Stimulated activated CD8-positive, alpha-beta memory T cell treated with anti-CD3 and anti-CD28 coated beads, Interleukin-7, amount 100 ng/mL, for 1 hour (primary cell): ENCODE data around the gene SESN2.

Experiments used
- DNase-seq, 2 donors: peaks; one replicate each; pipeline ENCODE4 v3.0.0-alpha.2; 2020; ENCODE audit warnings: low read depth in 2 of 2

The SESN2 gene, protein sequence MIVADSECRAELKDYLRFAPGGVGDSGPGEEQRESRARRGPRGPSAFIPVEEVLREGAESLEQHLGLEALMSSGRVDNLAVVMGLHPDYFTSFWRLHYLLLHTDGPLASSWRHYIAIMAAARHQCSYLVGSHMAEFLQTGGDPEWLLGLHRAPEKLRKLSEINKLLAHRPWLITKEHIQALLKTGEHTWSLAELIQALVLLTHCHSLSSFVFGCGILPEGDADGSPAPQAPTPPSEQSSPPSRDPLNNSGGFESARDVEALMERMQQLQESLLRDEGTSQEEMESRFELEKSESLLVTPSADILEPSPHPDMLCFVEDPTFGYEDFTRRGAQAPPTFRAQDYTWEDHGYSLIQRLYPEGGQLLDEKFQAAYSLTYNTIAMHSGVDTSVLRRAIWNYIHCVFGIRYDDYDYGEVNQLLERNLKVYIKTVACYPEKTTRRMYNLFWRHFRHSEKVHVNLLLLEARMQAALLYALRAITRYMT

DNA sequence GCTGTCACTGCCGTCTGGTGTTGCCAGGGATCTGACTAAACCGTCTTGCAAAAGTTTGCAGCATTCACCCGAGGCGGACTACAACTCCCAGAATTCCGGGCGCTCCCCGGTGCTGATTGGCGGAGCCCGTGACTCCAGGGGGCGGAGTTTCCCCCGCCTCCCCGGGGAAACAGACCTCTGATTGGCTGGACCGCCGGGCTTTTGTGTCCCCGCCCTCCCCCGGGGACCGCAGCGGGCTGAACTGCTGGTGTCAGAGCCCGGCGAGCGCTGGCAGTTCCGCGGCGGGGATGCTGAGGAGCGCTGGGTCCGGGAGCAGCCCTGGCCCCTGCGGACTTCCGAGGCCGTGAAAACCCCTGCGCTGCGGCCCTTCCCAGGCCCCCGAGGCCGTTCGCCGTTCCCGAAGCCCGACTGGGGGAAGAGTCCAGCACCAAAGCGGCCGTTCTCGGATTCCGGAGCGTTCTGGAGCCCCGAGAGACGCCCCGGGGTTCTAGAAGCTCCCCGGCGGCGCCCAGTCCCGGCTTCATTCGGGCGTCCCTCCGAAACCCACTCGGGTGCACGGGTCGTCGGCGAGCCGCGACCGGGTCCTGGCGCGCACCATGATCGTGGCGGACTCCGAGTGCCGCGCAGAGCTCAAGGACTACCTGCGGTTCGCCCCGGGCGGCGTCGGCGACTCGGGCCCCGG is at the start of gene SESN2:
SESN2 (plus strand) TSS at position 267 of the 682 bp plus-strand sequence; CDS start at position 597, 330 bp downstream.
- DNase-seq, result peak; percentile 97 to 98

DNA sequence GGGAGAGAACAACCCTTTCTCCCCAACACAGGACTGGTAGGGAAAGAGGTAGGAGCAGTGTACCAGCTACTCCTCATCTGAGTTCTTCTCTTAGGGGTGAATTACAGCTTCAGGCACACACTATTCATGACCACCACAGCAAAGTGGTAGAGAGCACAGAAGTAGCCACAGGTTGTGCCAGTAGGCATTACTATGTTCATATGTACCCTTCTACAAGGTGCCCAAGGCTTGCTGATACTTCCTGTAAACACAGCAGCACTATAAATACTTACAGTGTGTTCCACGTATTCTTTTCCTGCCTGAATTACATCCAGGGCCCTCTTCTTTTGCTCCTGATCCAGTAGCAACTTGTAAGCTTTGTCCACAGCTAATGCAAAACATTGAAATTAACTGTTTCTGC is 49.6 kb upstream of the SESN2 start:
- no peak for DNase-seq

DNA sequence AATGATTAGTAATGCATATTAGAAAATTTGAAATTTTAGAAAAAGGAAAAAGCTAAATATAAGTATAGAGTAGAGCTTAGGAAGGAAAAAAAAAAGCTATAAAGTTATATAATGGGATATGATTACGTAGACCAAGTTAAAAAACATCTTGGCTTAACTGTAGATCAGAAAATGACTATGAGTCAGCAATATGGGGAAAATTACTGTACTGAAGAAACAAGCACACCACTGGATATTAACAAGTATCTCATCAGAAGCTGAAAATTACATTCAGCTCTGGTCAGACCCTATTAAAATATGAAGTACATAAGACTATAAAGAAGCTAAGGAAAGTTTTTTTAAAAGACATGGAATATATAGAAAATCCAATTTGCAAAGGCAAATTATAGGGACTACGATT is 46.0 kb upstream of the SESN2 start:
- DNase-seq, result no peak

DNA sequence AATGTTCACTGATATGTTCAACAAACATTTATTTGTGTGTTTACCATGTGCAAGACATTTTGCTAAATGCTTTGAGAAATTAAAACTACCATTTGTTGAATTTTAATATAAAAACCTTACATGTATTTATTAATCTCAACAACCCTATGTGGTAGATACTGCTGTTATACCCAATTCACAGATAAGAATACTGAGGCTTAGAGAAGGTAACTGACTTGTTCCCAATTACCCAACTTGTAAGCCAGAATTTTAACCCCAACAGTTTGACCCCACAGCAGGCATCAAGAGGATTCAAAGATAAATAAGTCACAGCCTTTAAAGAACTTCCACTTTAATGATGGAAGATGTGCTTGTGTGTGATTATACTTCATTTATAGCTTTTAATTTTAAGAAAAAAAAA is 30.2 kb upstream of the SESN2 start:
- no peak for DNase-seq

DNA sequence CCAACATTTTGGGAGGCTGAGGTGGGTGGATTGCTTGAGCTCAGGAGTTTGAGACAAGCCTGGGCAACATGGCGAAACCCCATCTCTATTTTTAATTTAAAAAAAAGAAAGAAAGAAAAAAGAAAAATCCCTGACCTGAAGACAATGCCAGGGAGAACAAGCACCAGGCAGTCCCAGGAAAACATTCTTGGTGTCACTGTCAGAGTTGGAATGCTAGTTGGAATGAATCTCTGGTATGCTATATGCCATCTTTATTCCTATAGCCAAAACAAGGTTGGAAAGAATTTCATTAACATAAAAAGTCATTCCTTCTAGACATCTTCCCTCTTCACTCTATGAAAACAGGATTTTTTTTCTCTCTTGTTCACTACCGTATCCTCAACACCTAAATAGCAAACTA is 29.3 kb upstream of the SESN2 start:
- no peak for DNase-seq

DNA sequence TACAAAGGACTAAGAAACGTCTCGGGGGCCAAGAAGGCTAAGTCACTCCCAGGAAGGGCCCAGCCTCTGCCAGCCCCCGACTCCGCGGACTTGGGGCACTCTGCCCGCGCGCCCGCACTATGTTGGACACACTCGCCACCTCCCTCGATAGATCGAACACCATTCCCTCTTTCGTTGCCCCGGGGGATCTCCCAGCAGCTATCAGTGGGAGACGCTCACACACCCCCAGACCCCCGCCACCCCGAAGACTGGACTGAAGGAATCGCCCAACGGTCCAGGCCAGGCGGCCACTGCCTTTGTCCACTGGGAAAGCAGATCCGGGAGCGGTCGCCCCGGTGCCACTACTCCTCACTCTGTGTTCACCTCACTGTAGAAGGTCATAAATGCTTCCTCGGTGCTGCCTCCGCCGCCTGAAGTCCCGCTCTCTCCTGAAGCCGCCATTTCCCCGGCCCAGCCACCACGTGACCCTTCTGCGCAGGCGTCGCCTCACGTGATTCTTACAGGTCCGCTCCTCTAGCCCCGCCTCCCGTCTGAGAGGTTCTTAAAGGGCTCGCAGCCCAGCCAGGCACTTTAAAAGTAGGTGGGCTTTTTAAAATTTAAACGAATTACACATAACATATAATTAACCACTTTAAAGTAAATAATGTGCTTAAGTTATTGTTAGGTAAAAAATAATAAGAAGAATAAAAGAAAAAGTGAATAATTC is 26.6 kb upstream of the SESN2 start, which contains the start of gene DNAJC8:
DNAJC8 (minus strand) TSS at position 472 of the 706 bp plus-strand sequence; CDS start at position 441, 31 bp downstream.
- peak; percentile 86 to 93 for DNase-seq

DNA sequence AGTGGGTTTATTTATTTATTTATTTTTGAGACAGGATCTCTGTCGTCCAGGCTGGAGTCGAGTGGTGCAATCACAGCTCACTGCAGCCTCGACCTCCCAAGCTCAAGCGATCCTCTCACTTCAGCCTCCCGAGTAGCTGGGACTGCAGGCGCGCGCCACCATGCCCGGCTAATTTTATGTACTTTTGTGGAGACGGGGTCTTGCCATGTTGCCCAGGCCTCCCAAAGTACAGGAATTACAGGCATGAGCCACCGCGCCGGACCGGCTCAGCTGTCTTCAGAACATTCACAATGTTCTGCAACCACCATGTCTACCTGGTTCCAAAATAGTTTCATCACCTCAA is 26.1 kb upstream of the SESN2 start:
- DNase-seq, result no peak

DNA sequence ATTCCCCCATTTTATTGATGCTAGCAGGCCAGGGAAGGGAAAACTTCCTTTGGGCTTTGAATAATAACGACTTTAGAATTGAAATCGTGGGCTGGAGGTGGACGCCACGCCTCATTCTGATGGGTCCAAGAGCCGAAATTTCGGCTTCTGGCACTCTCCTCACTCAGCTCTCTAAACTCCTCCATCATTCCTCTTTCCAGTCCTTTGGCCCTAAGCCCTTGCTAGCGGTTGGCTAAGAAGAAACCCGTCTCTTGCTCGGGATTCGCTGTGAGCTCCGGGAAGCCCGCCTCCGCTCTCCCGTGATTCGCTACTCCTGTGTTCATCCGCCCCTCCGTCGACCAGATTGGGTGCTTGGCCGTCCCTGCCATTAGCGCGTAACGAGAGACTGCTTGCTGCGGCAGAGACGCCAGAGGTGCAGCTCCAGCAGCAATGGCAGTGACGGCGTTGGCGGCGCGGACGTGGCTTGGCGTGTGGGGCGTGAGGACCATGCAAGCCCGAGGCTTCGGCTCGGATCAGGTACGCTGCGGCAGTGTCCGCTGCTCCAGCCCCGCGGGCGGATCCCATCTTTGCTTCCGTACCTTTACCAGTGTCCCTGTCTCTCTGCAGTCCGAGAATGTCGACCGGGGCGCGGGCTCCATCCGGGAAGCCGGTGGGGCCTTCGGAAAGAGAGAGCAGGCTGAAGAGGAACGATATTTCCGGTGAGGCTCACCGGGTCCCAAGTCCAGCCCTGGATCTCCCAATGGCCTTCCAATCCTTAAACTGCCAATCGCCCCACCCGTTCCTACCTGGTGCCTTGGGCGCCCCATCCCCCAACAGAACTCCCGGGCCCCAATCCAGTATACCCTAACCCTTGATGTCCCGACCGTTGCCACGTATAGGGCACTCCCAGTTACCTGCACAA is 23.3 kb upstream of the SESN2 start, which contains the start of gene ATP5IF1:
ATP5IF1 (plus strand) TSS at position 370 of the 901 bp plus-strand sequence; CDS start at position 430, 60 bp downstream.
- DNase-seq, result peak; percentile 77 to 85

DNA sequence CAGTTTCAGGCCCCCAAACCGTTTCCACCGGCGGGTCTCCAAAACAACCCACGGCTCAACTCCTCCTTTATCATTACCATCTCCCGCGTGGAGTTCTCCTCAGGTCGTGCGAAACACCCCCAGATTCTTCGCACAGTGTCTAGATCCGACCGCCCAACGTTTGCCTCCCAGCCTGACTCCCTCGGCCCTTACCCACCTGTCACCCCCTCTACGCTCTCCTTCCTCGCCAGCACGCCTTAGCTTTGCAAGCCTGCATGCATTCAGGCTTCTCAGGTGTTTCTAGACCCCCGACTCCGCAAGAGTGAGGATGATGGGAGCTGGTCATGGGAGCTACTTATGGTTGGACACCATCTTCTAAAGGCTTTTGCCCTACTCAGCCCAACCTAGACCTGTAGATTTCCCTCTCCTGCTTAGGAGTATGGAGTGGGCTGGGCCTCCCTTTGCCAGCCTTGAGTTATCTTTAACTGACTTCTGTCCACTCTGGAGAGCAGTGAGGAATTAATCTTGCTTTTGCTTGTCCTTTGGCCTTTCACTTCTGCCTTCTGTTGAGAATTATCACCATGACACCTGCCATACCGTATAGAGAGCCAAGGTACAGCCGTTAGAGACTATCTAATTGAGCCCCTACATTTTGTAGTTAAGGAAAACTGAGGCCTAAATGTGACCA is 22.5 kb upstream of the SESN2 start:
- no peak for DNase-seq

DNA sequence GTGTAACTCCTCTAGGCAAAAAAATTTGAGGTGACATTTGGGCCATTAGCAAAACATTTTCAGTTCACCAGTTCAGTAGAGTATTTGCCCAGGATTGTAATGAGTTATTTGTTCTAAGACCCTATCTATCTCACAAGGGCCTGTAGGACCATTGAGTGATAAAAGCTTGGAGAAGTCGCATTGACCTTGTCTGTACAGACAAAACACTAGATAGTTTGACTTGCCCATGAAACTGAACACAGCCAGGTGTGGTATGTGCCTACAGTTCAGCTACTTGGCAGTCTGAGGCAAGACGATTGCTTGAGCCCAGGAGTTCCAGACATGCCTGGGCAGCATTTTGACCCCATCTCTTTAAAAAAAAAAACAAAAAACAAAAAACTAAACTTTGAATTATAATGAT is 20.3 kb upstream of the SESN2 start:
- no peak for DNase-seq

DNA sequence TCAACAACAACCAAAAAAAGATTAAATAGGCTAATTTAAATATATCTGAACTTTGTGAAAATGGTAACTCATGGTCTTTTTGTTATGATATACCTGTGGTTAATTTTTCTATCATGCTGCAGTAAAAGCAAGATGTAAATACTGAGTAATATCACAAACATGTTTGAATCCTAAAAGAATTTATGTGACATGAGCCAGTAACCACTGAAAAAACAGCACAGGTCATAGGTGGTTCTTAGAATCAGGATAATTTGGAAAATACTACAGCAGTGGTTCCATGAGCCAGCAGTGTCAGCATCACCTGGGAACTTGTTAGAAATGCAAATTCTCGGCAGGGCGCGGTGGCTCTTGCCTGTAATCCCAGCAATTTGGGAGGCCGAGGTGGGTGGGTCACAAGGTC is 19.3 kb upstream of the SESN2 start:
- no peak for DNase-seq

DNA sequence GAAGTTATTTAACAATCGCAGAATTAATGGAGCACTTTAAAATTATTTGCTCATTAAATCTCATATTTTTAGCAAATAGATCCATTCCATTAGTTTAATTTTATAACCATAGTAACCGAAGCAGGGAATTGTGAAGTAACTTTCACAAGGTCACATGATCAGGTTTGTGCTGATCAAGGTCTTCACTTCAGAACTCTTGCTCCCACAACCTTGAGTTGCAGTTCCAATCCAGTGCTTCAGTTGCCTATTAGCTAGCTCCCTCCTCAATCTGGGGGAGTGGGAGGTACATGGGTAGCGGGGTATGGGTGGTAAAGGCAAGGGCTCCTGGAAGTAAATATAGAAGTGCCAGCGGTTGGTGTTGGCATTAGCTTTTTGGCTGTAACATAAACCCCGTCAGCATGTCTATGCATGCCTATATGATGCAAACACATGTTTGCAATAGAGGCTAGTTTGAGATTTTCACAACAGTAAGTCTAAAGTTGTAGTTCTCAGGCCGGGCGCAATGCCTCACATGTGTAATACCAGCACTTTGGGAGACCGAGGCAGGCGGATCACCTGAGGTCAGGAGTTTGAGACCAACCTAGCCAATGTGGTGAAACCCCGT is 17.6 kb upstream of the SESN2 start:
- no peak for DNase-seq

DNA sequence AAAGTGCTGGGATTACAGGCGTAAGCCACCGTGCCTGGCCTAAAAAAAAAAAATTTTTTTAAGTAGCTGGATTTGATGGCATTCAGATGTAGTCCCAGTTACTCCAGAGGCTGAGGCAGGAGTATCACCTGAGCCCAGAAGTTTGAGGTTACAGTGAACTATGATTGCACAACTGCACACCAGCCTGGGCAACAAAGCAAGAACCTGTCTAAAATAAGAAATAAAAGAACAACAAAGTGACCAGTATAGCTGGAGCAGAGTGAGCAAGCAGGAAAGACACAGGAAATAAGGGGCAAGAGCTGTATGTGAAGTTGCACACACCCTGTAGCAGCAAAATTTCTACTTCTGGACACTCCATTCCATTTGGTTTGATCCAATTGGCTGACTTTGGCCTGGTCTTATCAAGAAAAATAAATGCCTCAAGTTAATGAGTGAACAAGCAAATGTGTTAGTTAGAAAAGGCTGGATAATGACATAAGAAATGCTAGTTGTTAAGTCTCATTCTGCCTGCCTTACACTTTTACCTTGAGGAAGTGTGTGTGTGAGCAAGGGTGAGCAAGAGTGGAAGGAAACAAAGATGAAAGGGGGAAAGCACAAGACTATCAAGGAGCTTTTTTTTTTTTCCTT is 15.5 kb upstream of the SESN2 start:
- DNase-seq, result no peak

DNA sequence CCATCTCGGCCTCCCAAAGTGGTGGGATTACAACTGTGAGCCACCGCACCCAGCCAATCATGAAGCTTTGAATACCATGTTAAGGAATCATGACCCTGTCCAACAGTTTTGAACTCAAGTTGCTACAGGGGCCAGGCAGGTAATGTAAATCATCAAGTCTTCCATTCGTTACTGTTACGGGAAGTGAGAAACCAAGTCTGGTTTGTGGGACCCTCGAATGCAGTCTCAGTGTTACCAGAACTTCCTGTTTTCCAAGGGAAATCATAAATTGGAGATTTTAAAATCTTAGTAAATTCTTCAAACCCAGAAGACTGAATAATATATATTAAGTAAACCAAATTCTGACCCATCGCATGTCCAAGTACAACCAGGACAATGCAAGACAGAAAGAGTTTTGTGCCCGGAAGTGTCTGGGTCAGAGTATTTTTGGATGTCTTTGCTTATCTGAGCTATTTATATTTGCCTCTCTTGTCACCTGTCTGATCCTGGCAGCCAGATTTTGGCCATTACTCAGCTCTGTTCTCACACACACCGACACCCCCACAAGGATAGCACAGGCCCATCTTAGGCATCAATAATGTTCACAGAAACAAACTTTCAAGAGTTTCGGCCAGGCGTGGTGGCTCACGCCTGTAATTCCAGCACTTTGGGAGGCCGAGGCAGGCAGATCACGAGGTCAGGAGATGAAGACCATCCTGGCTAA is 14.6 kb upstream of the SESN2 start:
- no peak for DNase-seq

DNA sequence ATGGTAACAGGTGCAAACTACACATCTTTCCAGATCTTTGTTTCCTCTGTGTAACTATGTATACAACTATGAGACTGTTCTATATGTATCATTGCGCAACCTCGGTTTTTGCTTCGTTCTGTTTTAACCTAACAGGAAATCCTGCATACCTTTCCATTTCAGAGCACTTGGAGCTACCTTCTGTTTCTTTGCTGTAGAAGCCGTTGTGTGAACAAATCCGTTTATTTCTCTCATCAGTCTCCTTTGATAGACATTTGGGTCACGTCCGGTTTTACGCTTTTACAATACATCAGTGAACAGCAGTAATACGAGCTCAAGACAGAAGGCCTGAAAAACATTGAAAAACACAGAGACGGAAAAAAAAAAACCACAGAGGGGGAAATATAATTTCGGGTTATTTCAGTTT is 12.9 kb upstream of the SESN2 start:
- DNase-seq, result no peak

DNA sequence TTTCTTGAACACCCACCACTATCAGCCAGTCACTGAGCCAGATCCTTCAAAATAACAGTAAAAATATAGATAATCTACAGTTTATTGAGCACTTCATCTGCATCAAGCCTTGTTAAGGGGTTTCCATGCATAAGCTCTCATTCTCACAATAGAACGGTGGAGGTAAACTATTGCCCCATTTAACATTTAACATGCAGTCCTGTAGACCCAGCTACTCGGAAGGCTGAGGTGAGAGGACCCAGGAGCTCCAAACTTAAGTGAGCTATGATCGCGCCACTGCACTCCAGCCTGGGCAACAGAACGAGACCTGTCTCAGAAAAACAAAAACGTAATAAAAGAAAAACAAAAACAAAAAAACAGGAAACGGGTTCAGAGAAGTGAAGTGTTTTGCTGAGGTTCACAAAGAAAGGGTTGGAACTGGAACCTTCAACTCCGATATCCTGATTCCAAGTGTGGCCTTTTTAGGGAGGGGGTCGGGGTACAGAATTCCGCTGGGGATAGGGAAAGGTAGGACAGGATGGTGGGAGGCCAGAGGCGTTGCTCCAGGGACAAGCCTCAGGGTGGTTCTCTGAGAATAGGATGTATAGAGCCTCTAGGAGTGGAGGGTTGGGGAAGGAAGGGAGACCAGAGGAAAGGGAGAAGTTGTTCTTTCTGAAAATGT is 11.6 kb upstream of the SESN2 start:
- no peak for DNase-seq

DNA sequence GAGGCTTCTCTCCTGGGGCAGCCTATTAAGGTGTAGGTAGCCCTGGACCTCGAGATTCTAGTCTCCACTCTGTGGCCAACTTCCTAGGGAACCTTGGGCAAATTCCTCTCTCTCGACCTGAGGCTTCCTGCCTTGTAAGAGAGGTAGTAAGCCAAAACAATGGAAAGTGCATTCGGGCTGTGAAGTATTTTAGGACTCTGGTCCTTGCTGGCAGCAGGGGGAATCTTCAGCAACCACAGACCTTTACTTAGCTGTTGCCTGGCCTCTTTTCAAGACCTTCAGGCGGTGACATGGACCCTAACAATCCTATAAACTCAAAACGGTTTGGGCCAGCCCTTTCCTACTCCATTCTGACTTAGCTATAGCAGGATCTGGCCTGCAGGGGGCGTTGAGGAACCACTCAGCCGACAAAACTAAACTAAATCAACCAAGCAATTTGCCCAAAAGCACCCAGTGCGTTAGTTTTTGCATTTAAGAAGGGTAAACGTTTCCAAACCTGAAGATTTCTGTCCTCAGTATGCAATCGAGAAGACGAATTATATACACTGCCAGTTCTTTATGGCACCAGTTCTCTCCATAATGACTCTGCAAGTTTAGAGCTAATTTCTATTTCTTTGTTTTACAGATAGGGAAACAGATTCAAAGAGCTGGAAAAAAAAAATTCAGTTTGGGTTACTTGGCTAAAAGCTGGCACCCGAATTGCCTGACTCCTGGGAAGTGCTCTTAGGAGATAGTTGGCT is 10.9 kb upstream of the SESN2 start:
- peak; percentile 57 to 69 for DNase-seq
